ENCODE measurements around the gene USE1.

The USE1 gene

DNA sequence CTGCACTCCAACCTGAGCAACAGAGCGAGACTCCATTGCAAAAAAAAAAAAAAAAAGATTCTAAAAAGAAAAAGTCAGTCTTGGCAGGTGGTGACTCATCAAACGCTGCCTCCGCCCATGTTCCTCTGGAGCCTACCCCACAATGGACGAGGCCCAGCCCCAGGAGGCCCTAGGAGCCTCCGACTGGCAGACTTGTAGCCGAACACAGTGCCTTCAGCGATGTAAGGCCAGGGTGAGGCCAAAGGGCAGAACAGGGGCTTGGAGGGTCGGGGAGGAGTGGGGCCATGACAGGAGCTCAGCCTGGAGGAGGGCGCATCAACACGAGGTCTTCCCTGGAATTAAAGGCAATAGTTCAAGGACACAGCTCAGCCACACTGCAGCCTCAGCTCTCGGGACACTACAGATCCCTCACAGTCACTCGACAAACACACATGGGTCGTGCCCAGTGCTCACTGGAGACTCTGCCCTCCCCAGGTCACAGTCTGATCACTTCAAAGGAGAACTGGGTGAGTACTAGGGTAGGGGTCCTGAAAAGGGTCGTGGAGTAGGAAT is 5.1 kb downstream of the USE1 start:
- no peaks in the 10 kb centered on the region for H3K79me2 ChIP-seq (ENCODE audit: insufficient read depth, low read depth)
- H3K4me3 ChIP-seq (IDR thresholded peaks at IDR 0.05; ENCODE audit: insufficient read depth, low read depth, low read length), result no peak overlapping the region
- H3K9ac ChIP-seq, result no peak overlapping the region
- no peak overlapping the region for H3K27ac ChIP-seq
- no peak overlapping the region for H2AFZ ChIP-seq (ENCODE audit: low read depth)
- TF ChIP-seq, protein P1, sequence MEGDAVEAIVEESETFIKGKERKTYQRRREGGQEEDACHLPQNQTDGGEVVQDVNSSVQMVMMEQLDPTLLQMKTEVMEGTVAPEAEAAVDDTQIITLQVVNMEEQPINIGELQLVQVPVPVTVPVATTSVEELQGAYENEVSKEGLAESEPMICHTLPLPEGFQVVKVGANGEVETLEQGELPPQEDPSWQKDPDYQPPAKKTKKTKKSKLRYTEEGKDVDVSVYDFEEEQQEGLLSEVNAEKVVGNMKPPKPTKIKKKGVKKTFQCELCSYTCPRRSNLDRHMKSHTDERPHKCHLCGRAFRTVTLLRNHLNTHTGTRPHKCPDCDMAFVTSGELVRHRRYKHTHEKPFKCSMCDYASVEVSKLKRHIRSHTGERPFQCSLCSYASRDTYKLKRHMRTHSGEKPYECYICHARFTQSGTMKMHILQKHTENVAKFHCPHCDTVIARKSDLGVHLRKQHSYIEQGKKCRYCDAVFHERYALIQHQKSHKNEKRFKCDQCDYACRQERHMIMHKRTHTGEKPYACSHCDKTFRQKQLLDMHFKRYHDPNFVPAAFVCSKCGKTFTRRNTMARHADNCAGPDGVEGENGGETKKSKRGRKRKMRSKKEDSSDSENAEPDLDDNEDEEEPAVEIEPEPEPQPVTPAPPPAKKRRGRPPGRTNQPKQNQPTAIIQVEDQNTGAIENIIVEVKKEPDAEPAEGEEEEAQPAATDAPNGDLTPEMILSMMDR (conservative IDR thresholded peaks at IDR 0.05; ENCODE audit: low read depth, low read length), result no peak
- H3K27me3 ChIP-seq (ENCODE audit: insufficient read depth, low read depth), result no peaks in the 10 kb centered on the region
- no peak overlapping the region for H3K4me2 ChIP-seq
- no peaks in the 10 kb centered on the region for H4K20me1 ChIP-seq (ENCODE audit: insufficient read depth)
- H3K4me1 ChIP-seq (ENCODE audit: low read depth, poor library complexity, severe bottlenecking), result peaks cover 11% of the 10 kb centered on the region
- H3K36me3 ChIP-seq (ENCODE audit: insufficient read depth), result no peaks in the 10 kb centered on the region

DNA sequence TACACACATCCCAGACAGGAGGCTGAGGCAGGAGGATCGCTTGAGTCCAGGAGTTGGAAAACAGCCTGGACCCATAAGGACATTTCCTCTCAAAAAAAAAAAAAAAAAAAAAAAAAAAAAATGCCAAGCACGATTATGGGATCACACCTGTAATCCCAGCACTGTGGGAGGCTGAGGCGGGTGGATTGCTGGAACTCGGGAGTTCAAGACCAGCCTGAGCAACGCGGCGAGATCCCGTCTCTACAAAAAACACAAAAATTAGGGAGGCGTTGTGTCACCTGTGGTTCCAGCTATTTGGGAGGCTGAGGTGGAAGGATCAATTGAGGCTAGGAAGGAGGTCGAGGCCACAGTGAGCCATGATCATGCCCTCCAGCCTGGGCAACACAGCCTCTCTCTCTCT is 9.9 kb downstream of the USE1 start:
- Histone ChIP-seq H3K36me3 (ENCODE audit: insufficient read depth) (no peaks in the 10 kb centered on the region), H3K4me1 (ENCODE audit: low read depth, poor library complexity, severe bottlenecking) (peaks cover 6% of the 10 kb centered on the region), H3K79me2 (ENCODE audit: insufficient read depth, low read depth) (no peaks in the 10 kb centered on the region), H3K9ac (no peak overlapping the region), H3K27ac (no peak overlapping the region), H4K20me1 (ENCODE audit: insufficient read depth) (no peaks in the 10 kb centered on the region), H3K27me3 (ENCODE audit: insufficient read depth, low read depth) (no peaks in the 10 kb centered on the region), H3K4me3 (IDR thresholded peaks at IDR 0.05; ENCODE audit: insufficient read depth, low read depth, low read length) (no peak overlapping the region), H2AFZ (ENCODE audit: low read depth) (no peak overlapping the region), H3K4me2 (no peak overlapping the region; the same call in 1 of the 2 replicates)
- TF ChIP-seq, protein P1 (conservative IDR thresholded peaks at IDR 0.05; ENCODE audit: low read depth, low read length), result no peak

DNA sequence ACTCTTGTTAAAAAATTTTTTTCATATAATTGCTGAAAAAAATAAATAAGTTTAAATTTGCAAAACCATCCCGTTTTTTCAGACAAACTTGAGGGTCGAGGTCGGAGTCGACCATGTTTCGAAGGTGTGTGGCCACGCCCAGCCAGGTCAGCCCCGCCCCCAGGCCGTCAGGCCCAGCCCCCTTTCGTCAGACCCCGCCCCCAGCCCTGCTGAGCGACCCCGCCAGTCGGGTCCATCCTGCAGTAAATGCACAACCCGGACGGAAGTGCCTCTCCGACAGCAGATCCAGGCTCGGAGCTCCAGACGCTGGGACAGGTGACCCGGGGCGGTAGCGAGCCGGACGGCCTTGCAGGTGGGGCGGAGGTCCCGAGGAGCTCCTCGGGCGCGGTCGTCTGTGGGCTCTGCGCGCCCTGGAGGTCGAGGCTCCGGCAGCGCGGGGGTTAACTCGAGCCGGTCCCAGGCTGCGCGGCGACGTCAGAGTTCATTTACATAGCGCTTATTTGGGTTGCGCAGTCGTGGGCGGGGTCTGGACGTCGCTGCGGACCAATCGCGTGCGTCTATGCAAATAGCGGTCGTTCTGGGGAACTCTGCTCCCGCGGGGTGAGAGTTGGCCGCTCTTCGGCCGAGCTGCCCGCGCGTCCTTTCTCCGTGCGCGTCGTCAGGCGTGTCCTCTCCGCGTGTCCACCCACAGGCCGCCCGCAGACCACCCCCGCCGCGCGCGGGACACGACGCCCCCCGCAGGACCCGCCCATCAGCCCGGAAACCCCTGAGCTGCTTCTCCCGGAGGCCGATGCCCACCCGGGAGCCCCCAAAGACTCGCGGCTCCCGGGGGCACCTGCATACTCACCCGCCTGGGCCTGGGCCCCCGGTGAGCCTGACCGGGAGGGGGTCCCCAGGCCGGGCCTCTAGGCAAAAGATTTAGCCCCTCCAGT is 11.1 kb downstream of the USE1 start, which contains the start of gene OCEL1:
OCEL1 (plus strand) TSS at position 225 of the 932 bp plus-strand sequence; CDS start at position 247, 22 bp downstream.
- peak within 1 kb of the TSS; percentile 87 for H3K4me2 ChIP-seq
- no peaks in the 10 kb centered on the region for H3K27me3 ChIP-seq (ENCODE audit: insufficient read depth, low read depth)
- TF ChIP-seq, protein P1 (conservative IDR thresholded peaks at IDR 0.05; ENCODE audit: low read depth, low read length), result no peak
- peak within 1 kb of the TSS; percentile 61 for H3K9ac ChIP-seq
- H4K20me1 ChIP-seq (ENCODE audit: insufficient read depth), result no peaks in the 10 kb centered on the region
- H3K36me3 ChIP-seq (ENCODE audit: insufficient read depth), result no peaks in the 10 kb centered on the region
- peaks cover 6% of the 10 kb centered on the region for H3K4me1 ChIP-seq (ENCODE audit: low read depth, poor library complexity, severe bottlenecking)
- H2AFZ ChIP-seq (ENCODE audit: low read depth), result peak within 1 kb of the TSS; percentile 93
- H3K27ac ChIP-seq, result peak within 1 kb of the TSS; percentile 36; the same call in 1 of the 2 replicates
- H3K4me3 ChIP-seq (IDR thresholded peaks at IDR 0.05; ENCODE audit: insufficient read depth, low read depth, low read length), result no peak within 1 kb of the TSS
- no peaks in the 10 kb centered on the region for H3K79me2 ChIP-seq (ENCODE audit: insufficient read depth, low read depth)

DNA sequence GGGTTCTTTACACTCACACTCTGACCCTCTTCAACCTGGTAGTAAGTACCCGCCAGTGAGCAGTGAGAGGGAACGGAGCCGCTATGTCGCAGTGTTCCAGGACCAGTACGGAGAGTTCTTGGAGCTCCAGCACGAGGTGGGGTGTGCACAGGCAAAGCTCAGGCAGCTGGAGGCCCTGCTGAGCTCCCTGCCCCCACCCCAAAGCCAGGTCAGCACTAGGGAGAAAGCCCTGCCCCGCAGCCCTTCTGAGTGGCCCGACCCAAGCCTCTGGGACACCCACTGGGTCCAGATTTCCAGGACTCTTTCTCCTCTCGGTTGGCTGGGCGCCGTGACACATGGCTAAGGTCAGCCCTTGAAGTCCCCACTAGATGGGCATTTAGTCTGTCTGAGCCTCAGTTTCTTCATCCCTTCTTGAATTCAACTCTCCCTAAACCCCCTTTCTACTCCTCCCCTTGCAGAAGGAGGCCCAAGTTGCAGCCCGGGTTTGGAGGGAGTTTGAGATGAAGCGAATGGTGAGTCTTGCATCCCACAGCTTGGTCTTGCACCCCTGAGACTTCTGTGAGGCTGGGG is 12.7 kb downstream of the USE1 start:
- TF ChIP-seq, protein P1 (conservative IDR thresholded peaks at IDR 0.05; ENCODE audit: low read depth, low read length), result no peak
- Histone ChIP-seq H3K4me2 (no peak overlapping the region), H4K20me1 (ENCODE audit: insufficient read depth) (no peaks in the 10 kb centered on the region), H2AFZ (ENCODE audit: low read depth) (no peak overlapping the region), H3K79me2 (ENCODE audit: insufficient read depth, low read depth) (no peaks in the 10 kb centered on the region), H3K4me3 (IDR thresholded peaks at IDR 0.05; ENCODE audit: insufficient read depth, low read depth, low read length) (no peak overlapping the region), H3K27me3 (ENCODE audit: insufficient read depth, low read depth) (no peaks in the 10 kb centered on the region), H3K9ac (no peak overlapping the region), H3K4me1 (ENCODE audit: low read depth, poor library complexity, severe bottlenecking) (peaks cover 6% of the 10 kb centered on the region), H3K27ac (no peak overlapping the region), H3K36me3 (ENCODE audit: insufficient read depth) (no peaks in the 10 kb centered on the region)

All from KMS-11 (cell line).